ENCODE measurements around the gene LBX2.

- no peak for TF ChIP-seq CTCF (IDR thresholded peaks at IDR 0.05)
- no peak for TF ChIP-seq TAF1 (IDR thresholded peaks at IDR 0.05; ENCODE audit: borderline replicate concordance, low read depth, low read length)
- no peak for TF ChIP-seq SMC3 (IDR thresholded peaks at IDR 0.05; ENCODE audit: low read depth, low read length)
- no peak for TF ChIP-seq RAD21 (IDR thresholded peaks at IDR 0.05; ENCODE audit: low read length)
- TF ChIP-seq YY1 (IDR thresholded peaks at IDR 0.05; ENCODE audit: low read depth), result no peak
These were observed 23.1 kb upstream of the LBX2 start for GRCh38 chr2:74522516-74522915.
